Anterior cingulate cortex (tissue), 58 donors: ENCODE data around the gene COL5A1.
A peak's percentile ranks its signal among the peaks of the same experiment; 100 is the strongest.

ENCODE experiments used
- DNase-seq, 58 donors: peaks; one replicate each; lab custom pipeline; 2025; lab: John Stamatoyannopoulos, UW

Gene COL5A1

GRCh38 chr9:134735441-134736175 is 94.0 kb downstream of the COL5A1 start:
- peak in 1 of 58 donors; percentile 7 for DNase-seq

- DNase-seq: no peak
Measured at GRCh38 chr9:134736791-134737497, 95.3 kb downstream of the COL5A1 start.

- no peak for DNase-seq
Measured at GRCh38 chr9:134737842-134738580, 96.4 kb downstream of the COL5A1 start.

GRCh38 chr9:134738869-134739659 is 97.5 kb downstream of the COL5A1 start:
- peak in 56 of 58 donors; percentile 15 to 92 (median 58) for DNase-seq

- no peak for DNase-seq
Measured at GRCh38 chr9:134739660-134739968, 98.0 kb downstream of the COL5A1 start.

GRCh38 chr9:134740071-134740470 is 98.5 kb downstream of the COL5A1 start:
- no peak for DNase-seq

GRCh38 chr9:134741846-134742245 is 100.2 kb downstream of the COL5A1 start:
- DNase-seq: no peak

GRCh38 chr9:134742822-134743535 is 101.4 kb downstream of the COL5A1 start:
- no peak for DNase-seq

GRCh38 chr9:134743853-134744252 is 102.2 kb downstream of the COL5A1 start:
- DNase-seq: no peak

- DNase-seq: no peak
Measured at GRCh38 chr9:134744385-134745295, 103.0 kb downstream of the COL5A1 start.

GRCh38 chr9:134747951-134748489 is 106.4 kb downstream of the COL5A1 start:
- no peak for DNase-seq

GRCh38 chr9:134748591-134748990 is 107.0 kb downstream of the COL5A1 start:
- no peak for DNase-seq

GRCh38 chr9:134750450-134751155 is 109.0 kb downstream of the COL5A1 start:
- no peak for DNase-seq

GRCh38 chr9:134751622-134752021 is 110.0 kb downstream of the COL5A1 start:
- no peak for DNase-seq

GRCh38 chr9:134752471-134753168 is 111.0 kb downstream of the COL5A1 start:
- no peak for DNase-seq

- no peak for DNase-seq
Measured at GRCh38 chr9:134753191-134753590, 111.6 kb downstream of the COL5A1 start.

GRCh38 chr9:134755221-134755907 is 113.8 kb downstream of the COL5A1 start:
- DNase-seq: no peak
